GM19468 (cell line): Measurements from ENCODE around the gene RECQL5.

Source experiments
- ATAC-seq: cut with Tn5 transposase; IDR thresholded peaks from one replicate; pipeline ENCODE4 v1.9.1; 2021; ENCODE audit warnings: mild to moderate bottlenecking, moderate library complexity, moderate number of reproducible peaks; ENCODE audit not compliant: unreplicated experiment; ENCODE audit errors: extremely low read depth

The RECQL5 gene

GRCh38 chr17:75622771-75623273 lies 44.1 kb downstream of the RECQL5 start:
- no peak for ATAC-seq

GRCh38 chr17:75622076-75622475 lies 44.9 kb downstream of the RECQL5 start:
- ATAC-seq, result no peak

DNA sequence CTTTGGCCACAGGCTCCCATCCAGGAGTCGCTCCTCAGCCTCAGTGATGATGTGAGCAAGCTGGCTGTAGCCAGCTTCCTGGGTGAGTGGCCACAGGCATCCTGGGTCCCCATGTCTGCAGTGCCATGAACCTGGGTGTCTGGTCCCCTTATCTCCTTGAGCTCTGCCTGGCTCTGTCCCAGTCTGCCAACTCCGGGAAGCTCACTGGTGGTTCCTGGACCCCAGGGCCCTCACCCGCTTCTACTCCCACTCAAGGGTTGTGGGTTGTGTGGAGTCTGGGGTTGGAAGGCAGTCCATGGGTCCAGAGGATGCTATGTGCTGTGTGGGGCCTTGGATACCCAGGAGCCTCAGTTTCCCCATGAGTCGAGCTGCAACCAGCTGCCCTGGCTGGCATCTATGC lies 45.5 kb downstream of the RECQL5 start:
- no peak for ATAC-seq

DNA sequence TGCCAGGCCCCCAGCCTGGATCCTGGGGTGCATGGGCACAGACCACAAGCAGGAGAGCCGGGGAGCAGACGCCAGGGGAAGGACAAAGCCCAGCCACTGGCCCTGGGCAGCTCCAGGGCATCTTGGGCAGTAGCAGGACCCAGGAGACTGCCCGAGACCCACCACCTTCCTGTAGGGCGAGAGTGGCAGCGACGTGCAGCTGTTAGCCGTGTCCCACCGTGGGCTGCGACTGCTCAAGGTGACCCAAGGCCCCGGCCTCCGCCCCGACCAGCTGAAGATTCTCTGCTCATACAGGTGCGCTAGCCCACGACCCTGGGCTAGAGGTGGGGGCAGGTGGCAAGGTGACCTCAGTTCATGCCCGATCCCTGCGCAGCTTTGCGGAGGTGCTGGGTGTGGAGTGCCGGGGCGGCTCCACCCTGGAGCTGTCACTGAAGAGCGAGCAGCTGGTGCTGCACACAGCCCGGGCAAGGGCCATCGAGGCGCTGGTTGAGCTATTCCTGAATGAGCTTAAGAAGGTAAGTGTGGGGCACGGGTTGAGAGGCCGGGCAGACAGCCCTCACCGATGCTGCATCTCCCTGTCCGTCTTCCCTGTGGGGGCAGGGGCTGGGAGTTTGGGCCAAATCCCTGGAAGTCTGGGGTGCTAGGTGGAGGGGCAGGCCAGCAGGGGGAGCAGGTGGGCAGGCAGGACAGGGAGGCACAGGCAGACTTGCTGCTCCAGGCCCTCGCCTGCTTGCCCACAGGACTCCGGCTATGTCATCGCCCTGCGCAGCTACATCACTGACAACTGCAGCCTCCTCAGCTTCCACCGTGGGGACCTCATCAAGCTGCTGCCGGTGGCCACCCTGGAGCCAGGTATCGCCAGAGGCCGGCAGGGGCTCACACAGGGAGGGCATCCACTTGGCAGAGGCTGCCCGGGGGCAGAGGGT lies 47.2 kb downstream of the RECQL5 start:
- ATAC-seq, result no peak

DNA sequence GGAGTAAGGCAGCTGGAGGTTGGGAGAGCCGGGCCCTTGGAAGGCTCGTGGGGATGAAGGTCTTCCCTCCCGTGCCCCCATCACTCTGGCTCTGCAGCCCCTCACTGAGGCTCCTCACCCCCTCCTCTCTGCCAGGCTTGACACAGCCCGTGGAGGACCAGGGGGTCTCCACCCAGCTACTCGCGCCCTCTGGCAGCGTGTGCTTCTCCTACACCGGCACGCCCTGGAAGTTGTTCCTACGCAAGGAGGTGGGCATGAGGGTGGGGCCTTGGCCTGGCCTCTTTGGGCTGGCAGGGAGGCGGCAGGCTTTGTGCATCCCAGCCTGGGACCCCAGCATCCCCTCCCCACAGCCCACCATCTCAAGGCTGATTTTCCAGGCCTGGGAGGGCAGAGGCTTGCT lies 49.3 kb downstream of the RECQL5 start:
- no peak for ATAC-seq

DNA sequence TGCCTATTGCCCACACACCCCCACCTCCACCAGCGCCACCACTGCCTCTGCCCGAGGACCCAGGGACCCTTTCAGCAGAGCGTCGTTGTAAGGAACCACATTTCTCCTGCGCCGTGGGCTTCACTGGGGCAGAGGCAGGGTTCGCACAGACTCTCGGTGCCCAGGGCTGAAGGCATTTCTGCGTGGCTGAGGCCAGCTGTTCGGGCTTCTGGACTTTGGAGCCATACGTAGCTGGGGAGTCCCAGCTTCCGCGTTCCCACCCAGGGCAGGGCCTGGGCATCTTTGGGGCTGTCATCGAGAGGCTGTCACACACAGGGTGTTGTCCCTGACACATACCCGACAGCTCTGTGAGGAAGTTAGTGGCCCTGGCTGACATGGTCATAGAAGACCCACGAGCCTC lies 49.7 kb downstream of the RECQL5 start:
- ATAC-seq, result no peak

DNA sequence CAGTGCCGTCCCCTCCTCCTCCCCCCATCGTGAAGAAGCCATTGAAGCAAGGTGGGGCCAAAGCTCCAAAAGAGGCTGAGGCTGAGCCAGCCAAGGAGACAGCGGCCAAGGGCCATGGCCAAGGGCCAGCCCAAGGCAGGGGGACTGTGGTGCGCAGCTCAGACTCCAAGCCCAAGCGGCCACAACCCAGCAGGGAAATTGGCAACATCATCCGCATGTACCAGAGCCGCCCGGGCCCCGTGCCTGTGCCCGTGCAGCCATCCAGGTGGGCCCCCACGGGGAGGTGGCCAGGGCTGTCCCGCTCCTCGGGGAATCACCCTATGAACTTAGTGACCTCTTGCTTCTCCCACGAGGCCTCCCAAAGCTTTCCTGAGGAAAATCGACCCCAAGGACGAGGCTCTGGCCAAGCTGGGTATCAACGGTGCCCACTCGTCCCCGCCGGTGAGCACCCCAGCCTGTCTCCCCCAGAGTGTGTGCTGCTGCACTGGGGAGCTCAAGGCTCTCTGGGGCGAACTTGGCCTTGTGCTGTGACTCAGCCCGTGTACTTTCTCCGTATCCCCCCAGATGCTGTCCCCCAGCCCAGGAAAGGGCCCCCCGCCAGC lies 50.3 kb downstream of the RECQL5 start:
- no peak for ATAC-seq

GRCh38 chr17:75615301-75615700 lies 51.7 kb downstream of the RECQL5 start:
- no peak for ATAC-seq

DNA sequence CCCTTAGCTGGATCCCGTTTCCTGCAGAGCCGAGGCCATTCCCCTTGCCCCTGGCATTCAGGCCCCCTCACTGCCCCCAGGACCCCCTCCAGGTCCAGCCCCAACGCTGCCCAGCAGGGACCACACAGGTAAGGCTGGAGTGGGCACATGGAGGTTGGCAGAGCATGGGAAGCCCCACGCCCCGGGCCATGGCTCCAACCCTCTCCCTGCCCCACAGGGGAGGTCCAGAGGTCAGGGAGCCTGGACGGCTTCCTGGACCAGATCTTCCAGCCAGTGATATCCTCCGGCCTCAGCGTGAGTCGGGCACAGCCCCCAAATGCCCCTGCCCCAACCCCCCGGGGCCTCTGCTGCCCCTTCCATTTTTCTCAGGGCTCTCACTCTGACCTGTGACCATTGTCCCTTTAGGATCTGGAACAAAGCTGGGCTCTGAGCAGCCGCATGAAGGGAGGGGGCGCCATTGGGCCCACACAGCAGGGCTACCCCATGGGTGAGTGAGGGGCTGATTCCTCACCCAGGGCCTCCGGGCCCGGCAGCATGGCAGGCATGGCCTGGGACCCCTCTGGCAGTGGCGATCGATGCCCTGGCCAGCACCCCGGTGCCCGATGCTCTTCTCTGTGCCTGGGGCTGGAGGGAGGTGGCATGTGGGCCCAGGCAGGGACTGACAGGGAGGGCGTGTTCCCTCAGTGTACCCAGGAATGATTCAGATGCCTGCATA lies 52.2 kb downstream of the RECQL5 start:
- ATAC-seq, result no peak

GRCh38 chr17:75614006-75614405 lies 52.9 kb downstream of the RECQL5 start:
- ATAC-seq, result no peak

DNA sequence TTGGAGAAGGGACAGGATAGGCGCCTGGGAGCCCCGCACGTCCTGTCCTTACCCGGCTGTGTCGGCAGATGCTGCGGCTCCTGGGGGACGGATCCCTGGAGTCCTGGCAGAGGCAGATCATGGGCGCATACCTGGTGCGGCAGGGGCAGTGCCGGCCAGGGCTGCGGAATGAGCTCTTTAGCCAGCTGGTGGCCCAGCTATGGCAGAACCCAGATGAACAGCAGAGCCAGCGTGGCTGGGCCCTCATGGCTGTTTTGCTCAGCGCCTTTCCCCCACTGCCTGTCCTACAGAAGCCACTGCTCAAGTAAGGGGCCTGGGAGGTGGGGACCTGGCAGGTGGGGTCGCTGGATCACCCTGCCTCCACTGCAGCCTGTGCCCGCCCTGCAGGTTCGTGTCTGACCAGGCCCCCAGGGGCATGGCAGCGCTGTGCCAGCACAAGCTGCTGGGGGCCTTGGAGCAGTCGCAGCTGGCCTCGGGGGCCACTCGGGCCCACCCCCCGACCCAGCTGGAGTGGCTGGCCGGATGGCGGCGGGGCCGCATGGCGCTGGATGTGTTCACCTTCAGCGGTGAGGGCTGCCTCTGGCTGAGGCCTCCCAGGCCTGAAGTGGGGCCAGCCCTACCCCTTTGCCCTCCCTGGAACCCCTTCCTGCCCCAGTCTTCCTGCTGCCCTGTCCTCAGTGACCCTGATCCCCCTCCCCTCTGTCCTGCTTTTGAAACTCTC lies 53.9 kb downstream of the RECQL5 start:
- no peak for ATAC-seq

GRCh38 chr17:75611851-75612429 lies 55.0 kb downstream of the RECQL5 start:
- no peak for ATAC-seq

GRCh38 chr17:75610103-75610984 lies 56.6 kb downstream of the RECQL5 start:
- ATAC-seq, result no peak

DNA sequence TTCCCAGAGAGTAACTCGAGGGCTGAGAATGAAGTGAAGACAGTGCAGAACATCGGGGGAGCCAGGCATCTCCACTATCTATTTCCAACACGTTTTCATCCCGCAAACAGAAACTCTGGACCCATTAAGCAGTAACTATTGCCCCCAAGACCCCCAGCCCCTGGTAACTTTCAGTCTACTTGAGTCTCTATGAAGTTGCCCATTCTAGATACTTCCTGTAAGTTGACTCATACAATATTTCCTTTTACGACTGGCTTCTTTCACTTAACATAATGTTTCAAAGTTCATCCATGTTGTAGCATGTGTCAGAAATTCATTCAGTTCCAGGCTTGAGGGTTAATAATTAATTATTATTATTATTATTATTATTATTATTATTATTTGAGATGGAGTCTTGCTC lies 59.9 kb downstream of the RECQL5 start:
- ATAC-seq, result no peak

DNA sequence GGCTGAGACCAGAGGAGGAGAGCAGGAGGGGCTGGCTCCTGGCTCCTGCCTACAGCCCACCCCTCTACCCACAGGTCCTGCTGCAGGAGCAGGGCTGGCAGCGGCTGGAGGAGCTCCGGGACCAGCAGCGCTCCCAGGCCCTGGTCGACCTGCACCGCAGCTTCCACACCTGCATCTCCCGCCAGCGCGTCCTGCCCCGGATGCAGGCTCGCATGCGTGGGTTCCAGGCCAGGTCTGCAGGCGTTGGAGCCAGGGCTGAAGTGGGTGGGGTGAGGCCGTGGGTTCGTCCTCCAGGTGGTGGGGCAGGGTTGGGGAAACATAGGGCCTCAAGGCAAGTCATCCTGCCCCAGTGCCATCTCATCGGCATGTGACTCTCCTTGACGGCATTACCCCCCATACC lies 61.2 kb downstream of the RECQL5 start:
- no peak for ATAC-seq

GRCh38 chr17:75604034-75604695 lies 62.8 kb downstream of the RECQL5 start:
- no peak for ATAC-seq

DNA sequence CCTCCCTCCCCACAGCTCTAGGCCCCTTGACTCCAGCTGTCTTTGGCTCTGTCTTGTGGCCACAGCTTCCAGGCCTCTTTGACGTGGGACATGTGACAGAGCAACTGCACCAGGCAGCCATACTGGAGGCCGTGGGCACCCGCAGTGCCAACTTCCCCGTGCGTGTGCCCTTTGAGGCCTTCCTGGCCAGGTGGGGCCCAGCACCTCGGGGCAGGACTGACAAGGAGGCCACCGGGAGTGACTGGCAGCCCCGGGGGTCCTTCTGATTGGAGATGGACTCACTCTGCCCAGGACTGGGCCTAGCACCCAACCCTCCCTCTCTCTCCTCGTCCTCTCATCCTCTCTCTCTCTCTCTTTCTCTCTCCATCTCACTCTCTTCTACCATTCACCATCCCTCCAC lies 63.8 kb downstream of the RECQL5 start:
- no peak for ATAC-seq

GRCh38 chr17:75602644-75603043 lies 64.3 kb downstream of the RECQL5 start:
- no peak for ATAC-seq
